ENCODE results near the gene CFAP90. TPM values are rescaled to one million over a fixed set of nuclear protein-coding genes. Genes with fewer than 3 reads are reported as not detected.

Gene CFAP90
- total RNA-seq, 1 donor from 2014 or later, result not detected

Other genes starting within 250 kb of the CFAP90 start
- 7.6 and 9.1 TPM in 2 replicates for gene FASTKD3, start 17.9 kb upstream of the CFAP90 start, total RNA-seq
- 8.5 and 18.7 TPM in 2 replicates for gene MTRR, start 18.0 kb upstream of the CFAP90 start, total RNA-seq

Data from lung microvascular endothelial cell (primary cell).